ENCODE data around the gene MGST3. TPM values are rescaled to one million over a fixed set of nuclear protein-coding genes. Genes with fewer than 3 reads are reported as not detected.
A peak's percentile ranks its signal among the peaks of the same experiment; 100 is the strongest.
"Not testable (repeated sequence)": the region's sequence is repeated elsewhere in the genome, so short reads cannot be mapped to it uniquely, and the experiment has no call there.

MGST3 gene
- total RNA-seq, 2 donors from 2014 or later = 32.9 to 48.5 TPM

DNA sequence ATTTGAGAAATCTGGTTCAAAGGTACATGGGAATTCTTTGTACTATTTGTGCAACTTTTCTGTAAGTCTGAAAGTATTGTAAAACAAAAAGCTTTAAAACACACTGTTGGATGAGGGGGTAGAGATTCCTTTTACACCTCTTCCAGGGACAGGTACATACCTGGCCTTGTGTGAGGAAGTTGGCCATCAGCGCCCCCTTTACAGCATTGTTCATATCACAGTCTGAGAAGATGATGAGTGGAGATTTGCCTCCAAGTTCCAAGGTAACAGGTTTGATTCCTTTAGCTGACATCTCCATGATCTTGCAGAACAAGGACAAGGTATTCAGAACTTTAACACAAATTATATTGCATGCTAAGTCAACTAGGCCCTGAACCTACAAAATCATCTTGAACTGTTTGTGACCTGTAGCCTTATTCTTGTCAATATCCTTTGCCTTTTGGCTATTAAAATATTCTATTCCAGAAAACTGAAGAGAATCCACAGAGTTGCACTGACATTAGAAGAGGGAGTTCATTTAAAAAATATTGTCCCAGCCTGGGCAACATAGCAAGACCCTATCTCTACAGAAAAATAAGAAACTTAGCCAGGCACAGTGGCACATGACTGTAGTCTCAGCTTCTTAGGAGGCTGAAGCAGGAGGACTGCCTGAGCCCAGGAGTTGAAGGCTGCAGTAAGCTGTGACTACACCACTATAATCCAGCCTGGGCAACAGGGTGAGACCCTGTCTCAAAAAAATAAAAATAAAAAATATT is 48.4 kb downstream of the MGST3 start:
- Mint-ChIP-seq H3K4me3 (no peak overlapping the region), H3K27me3 (ENCODE audit: low read depth) (no peaks in the 10 kb centered on the region), H3K4me1 (ENCODE audit: low read depth) (peaks cover 11% of the 10 kb centered on the region), H3K27ac (peak overlapping the region; percentile 50), H3K9me3 (no peaks in the 10 kb centered on the region), H3K36me3 (ENCODE audit: insufficient read depth in 2 of 2) (peaks cover 13 to 28% of the 10 kb centered on the region in 2 donors)
- no peak for ATAC-seq (replicated peaks in 1 of 2)
- DNase-seq = no peak

DNA sequence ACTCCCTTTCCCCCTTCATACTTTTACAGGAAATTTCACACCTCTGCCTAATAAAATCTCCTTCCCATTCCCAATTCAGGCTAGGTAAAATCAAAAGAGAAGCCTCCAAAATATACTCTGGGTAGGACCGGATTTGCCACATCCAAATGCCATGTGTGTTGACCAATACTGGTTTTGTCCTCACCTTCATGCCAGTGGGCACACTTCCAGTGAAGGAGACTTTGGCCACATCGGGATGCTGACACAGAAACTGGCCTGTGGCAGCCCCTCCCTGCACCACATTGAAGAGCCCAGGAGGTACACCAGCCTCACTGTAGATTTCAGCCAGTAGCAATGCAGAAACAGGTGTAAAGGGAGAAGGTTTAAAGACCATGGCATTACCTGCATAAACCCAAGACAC is 49.3 kb downstream of the MGST3 start:
- ATAC-seq (replicated peaks in 1 of 2) = no peak
- Mint-ChIP-seq H3K4me1 (ENCODE audit: low read depth) (peaks cover 19% of the 10 kb centered on the region), H3K4me3 (no peak overlapping the region), H3K27me3 (ENCODE audit: low read depth) (no peaks in the 10 kb centered on the region), H3K9me3 (no peaks in the 10 kb centered on the region), H3K27ac (no peak overlapping the region), H3K36me3 (ENCODE audit: insufficient read depth in 2 of 2) (peaks cover 13 to 27% of the 10 kb centered on the region in 2 donors)
- no peak for DNase-seq

DNA sequence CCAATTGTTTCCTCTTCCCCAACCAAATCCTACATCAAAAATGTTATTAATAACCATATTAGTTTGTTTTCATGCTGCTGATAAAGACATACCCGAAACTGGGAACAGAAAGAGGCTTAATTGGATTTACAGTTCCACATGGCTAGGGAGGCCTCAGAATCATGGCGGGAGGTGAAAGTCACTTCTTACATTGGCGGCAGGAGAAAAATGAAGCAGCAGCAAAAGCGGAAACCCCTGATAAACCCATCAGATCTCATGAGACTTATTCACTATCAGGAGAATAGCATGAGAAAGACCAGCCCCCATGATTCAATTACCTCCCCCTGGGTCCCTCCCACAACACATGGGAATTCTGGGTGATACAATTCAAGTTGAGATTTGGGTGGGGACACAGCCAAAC is 49.7 kb downstream of the MGST3 start:
- H3K27ac Mint-ChIP-seq; ATAC-seq (replicated peaks in 1 of 2); DNase-seq; H3K9me3 Mint-ChIP-seq; H3K27me3 Mint-ChIP-seq (ENCODE audit: low read depth); H3K4me3 Mint-ChIP-seq: not testable (repeated sequence)
- H3K36me3 Mint-ChIP-seq (ENCODE audit: insufficient read depth in 2 of 2) = peaks cover 16 to 25% of the 10 kb centered on the region in 2 donors
- peaks cover 24% of the 10 kb centered on the region for H3K4me1 Mint-ChIP-seq (ENCODE audit: low read depth)

DNA sequence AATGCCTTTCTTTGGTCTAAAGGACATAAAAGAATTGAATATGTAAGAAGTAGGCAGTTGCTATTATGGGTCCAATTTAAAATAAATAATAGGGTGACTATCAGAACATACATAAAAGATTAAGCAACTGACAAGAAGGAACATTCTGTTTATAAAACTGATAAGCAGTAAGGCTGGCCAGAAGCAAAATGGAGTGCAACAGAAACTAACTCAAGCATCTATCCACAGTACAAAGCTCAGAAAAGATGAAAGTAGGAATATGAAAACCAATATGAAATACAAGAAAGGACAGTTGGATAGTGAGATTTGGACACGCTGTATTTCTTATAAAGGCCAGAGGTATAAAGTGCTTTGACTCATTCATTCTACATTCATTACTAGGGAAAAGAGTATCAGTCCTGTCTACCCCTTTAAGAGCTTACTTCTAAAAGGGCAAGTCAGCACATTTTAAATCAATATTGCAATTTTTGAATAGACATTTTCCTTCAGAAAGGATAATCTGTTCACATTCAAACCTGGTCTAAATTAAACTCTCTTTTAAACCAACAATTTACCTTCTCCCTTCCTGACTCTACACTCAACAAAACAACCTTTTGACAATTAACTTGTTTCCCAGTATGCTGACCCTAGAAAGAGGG is 52.9 kb downstream of the MGST3 start:
- Mint-ChIP-seq H3K27ac (peak overlapping the region; percentile 51), H3K9me3 (no peaks in the 10 kb centered on the region), H3K4me1 (ENCODE audit: low read depth) (peaks cover 33% of the 10 kb centered on the region), H3K27me3 (ENCODE audit: low read depth) (no peaks in the 10 kb centered on the region), H3K36me3 (ENCODE audit: insufficient read depth in 2 of 2) (peaks cover 24 to 38% of the 10 kb centered on the region in 2 donors), H3K4me3 (no peak overlapping the region)
- DNase-seq (no peak), ATAC-seq (replicated peaks in 1 of 2) (no peak)

DNA sequence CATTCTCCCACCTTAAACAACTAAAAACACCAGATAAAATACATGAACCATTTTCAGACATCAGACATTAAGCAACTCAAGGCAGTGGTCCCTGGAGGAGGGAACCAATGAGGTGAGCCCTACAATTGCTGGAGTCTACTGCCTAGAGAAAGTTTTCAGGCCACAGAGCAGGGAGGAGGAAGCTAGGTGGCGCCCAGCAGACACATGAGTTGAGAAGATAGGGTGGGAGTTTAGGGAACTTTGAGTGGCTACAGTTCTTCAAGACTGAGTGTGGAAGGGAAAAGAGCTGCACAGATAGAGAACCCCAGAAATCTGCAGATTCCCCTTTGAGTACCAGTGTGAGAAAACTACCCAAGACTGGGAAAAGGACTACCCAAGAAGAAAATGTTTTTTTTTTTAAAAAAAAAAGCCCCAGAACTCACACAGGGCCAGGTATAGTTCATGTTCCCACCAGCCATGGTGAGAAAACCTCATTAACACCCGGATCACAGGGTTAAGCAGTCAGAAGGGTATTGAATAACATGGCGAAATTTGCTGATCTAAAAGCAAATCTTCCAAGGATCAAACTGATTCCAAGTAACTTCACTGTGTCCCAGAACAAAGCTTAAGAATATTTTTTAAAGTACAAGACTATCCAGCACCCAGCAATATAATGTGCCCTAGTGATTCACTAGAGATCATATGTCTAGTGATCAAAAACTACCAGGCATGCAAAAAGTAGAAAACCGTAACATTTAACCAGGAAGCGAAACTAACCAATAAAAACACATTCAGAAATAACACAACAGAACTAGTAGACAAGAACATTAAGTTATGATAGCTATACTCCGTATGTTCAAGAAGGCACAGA is 55.3 kb downstream of the MGST3 start:
- Mint-ChIP-seq H3K4me1 (ENCODE audit: low read depth) (peaks cover 37% of the 10 kb centered on the region), H3K36me3 (ENCODE audit: insufficient read depth in 2 of 2) (peaks cover 17 to 28% of the 10 kb centered on the region in 2 donors), H3K4me3 (peak overlapping the region; percentile 10 to 75), H3K27me3 (ENCODE audit: low read depth) (no peaks in the 10 kb centered on the region), H3K27ac (peak overlapping the region; percentile 87), H3K9me3 (no peaks in the 10 kb centered on the region)
- ATAC-seq (replicated peaks in 1 of 2) = peak in 1 of 2 donors; percentile 75
- no peak for DNase-seq

DNA sequence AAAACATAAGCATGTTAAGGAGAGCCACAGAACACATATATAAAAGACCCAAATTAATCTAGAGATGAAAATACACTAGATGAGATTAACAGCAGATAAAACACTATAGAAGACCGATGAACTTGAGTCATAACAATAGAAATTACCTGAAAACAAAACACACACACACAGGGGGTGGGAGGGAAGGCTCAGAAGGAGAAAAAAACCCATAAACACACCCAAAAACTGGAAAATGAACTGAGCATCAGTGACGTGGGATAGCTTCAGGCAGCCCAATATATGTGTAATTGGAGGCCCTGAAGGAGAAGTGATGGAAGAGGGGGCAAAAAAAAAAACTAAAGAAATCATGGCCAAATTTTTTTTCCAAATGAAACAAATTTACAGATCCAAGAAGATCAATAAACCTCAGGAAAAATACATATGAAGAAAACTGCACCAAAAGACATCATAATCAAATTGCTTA is 56.0 kb downstream of the MGST3 start:
- DNase-seq = peak in 1 of 2 donors; percentile 15
- H3K9me3 Mint-ChIP-seq = no peaks in the 10 kb centered on the region

DNA sequence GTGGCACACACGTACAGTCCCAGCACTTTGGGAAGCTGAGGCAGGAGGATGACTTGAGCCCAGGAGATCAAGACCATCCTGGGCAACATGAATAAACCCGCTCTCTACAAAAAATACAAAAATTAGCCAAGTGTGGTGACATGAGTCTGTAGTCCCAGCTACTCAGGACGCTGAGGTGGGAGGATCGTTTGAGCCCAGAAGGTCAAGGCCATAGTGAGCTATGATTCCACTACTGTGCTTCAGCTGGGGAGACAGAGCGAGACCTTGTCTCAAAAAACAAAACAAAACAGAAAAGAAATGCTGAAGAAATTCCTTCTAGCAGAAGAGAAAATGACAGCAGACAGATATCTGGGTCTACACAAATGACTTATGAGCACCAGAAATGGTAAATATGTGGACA is 57.0 kb downstream of the MGST3 start:
- peaks cover 15 to 31% of the 10 kb centered on the region in 2 donors for H3K36me3 Mint-ChIP-seq (ENCODE audit: insufficient read depth in 2 of 2)
- DNase-seq = no peak
- no peak for ATAC-seq (replicated peaks in 1 of 2)
- H3K4me3 Mint-ChIP-seq = no peak overlapping the region
- H3K4me1 Mint-ChIP-seq (ENCODE audit: low read depth) = peaks cover 47% of the 10 kb centered on the region
- H3K27me3 Mint-ChIP-seq (ENCODE audit: low read depth) = no peaks in the 10 kb centered on the region
- H3K9me3 Mint-ChIP-seq = no peaks in the 10 kb centered on the region
- peak overlapping the region; percentile 46 for H3K27ac Mint-ChIP-seq

More for the DNA sequence above, 56.0 kb downstream of the MGST3 start:
- Mint-ChIP-seq H3K4me3 (peak overlapping the region; percentile 10 to 75), H3K27ac (peak overlapping the region; percentile 79), H3K36me3 (ENCODE audit: insufficient read depth in 2 of 2) (peaks cover 17 to 35% of the 10 kb centered on the region in 2 donors), H3K4me1 (ENCODE audit: low read depth) (peaks cover 44% of the 10 kb centered on the region), H3K27me3 (ENCODE audit: low read depth) (no peaks in the 10 kb centered on the region)
- peak in 1 of 2 donors; percentile 64 for ATAC-seq (replicated peaks in 1 of 2)

DNA sequence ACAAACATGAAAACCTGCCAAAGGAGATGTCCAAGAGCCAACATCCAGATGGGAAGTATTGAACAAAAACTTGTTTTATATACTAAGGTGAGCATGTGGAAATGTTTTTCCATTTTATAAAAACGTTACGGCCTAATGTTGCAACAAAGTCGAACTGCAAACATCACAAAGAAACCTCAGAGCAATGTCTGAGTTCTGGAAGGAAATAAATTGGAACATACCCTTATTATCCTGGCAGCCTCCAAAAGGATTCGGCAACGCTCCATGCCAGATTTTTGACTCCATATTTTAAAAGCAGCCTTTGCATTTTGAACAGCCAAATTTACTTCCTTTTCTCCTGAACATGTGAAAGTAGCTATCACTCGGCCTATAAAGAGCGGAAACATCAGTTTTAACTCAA is 64.0 kb downstream of the MGST3 start:
- Mint-ChIP-seq H3K4me3 (no peak overlapping the region), H3K36me3 (ENCODE audit: insufficient read depth in 2 of 2) (peaks cover 5 to 20% of the 10 kb centered on the region in 2 donors)

DNA sequence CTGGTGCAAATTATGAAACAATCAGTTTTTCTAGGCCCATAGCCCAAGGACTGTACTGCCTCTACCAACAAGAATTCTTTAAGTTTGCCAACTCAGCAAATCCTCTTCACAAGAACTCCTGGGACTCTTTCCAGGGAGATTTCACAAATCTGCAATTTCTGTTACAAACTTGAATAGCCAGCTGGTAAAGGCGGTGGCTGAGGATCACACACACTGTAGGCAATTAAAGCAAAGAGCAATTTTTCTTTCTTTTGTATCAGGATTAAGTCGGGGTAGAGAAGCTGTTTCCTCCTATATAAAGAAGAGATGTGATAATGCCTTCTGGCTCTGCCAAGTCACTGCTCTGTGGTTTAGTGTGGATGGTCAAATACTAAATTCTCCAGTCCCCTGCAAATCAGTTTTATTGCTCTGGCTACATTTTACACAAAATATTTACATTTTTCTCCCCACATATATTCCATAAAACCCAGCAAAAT is 65.6 kb downstream of the MGST3 start:
- DNase-seq = no peak
- H3K27ac Mint-ChIP-seq = peak overlapping the region; percentile 39
- no peak for ATAC-seq (replicated peaks in 1 of 2)
- H3K4me1 Mint-ChIP-seq (ENCODE audit: low read depth) = peaks cover 29% of the 10 kb centered on the region
- peaks cover 5 to 17% of the 10 kb centered on the region in 2 donors for H3K36me3 Mint-ChIP-seq (ENCODE audit: insufficient read depth in 2 of 2)
- no peaks in the 10 kb centered on the region for H3K27me3 Mint-ChIP-seq (ENCODE audit: low read depth)
- H3K4me3 Mint-ChIP-seq = peak overlapping the region; percentile 98 to 99
- H3K9me3 Mint-ChIP-seq = no peaks in the 10 kb centered on the region

More for the DNA sequence above, 64.0 kb downstream of the MGST3 start:
- DNase-seq (no peak), ATAC-seq (replicated peaks in 1 of 2) (no peak)
- Mint-ChIP-seq H3K27me3 (ENCODE audit: low read depth) (no peaks in the 10 kb centered on the region), H3K27ac (no peak overlapping the region), H3K9me3 (no peaks in the 10 kb centered on the region), H3K4me1 (ENCODE audit: low read depth) (peaks cover 37% of the 10 kb centered on the region)

DNA sequence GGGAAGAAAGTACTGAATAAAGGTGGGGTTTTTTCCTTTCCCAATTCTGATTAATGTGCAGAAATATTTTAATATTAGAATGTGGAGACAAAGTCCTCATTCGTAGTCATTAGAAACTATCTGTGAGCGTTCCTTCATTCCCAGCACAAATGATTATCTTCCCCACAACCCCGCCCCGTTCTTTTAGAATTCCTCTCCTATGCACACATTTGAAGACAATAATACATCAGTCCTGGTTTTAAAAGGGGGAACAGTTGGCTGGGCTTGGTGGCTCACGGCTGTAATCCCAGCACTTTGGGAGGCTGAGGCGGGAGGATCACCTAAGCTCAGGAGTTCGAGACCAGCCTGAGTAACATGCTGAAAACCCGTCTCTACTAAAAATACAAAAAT is 66.5 kb downstream of the MGST3 start:
- H3K27ac Mint-ChIP-seq = peak overlapping the region; percentile 79
- DNase-seq (no peak), ATAC-seq (replicated peaks in 1 of 2) (no peak)
- H3K36me3 Mint-ChIP-seq (ENCODE audit: insufficient read depth in 2 of 2) = peaks cover 5 to 9% of the 10 kb centered on the region in 2 donors
- no peaks in the 10 kb centered on the region for H3K9me3 Mint-ChIP-seq
- H3K4me1 Mint-ChIP-seq (ENCODE audit: low read depth) = peaks cover 26% of the 10 kb centered on the region
- no peaks in the 10 kb centered on the region for H3K27me3 Mint-ChIP-seq (ENCODE audit: low read depth)
- peak overlapping the region; percentile 98 to 99 for H3K4me3 Mint-ChIP-seq

DNA sequence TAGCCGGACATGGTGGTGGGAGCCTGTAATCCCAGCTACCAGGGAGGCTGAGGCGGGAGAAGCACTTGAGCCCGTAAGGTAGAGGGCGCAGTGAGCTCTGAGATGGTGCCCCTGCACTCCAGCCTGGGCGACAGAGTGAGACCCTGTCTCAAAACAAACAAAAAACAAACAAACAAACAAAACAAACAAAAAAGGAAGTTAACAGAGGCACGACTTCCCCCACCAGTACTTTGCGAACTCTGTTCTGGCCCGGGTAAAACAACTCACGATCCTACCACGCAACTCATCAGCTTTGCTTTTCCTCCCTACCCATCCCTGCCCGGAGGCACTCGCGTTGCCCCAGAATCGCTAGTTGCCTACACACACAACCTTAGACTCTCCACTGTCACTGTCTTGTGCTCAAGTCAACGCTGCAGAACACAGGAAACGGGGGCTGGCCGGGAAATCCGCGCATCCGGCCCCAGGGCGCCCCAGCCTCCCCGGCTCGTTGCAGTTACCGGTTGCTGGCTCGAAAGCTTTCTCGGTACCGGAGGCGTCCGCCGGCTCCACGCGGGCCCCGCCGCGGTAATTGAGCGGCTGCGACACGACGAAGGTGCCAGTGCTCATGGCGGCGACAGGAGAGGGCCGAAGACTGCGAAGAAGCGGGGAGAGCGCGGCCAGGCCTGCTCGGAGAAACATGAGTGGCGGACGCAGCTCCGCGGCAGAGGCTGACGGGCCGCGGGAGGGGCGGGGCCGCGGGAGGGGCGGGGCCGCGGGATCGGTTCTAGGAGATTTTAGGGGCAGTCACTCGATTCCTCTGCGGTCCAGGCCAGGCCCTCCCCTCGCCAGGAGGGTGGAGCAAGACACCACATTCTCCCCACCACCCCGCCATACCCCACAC is 67.1 kb downstream of the MGST3 start, which contains the start of gene ALDH9A1:
Gene ALDH9A1 (minus strand): TSS at position 682 of the 880 bp plus-strand sequence. CDS start 4 bp downstream, at position 678.
- H3K4me3 Mint-ChIP-seq = peak within 1 kb of the TSS; percentile 98 to 99
- DNase-seq (peak; percentile 89 to 90), ATAC-seq (replicated peaks in 1 of 2) (peak; percentile 93)
- peaks cover 3 to 8% of the 10 kb centered on the region in 2 donors for H3K36me3 Mint-ChIP-seq (ENCODE audit: insufficient read depth in 2 of 2)
- no peaks in the 10 kb centered on the region for H3K9me3 Mint-ChIP-seq
- no peaks in the 10 kb centered on the region for H3K27me3 Mint-ChIP-seq (ENCODE audit: low read depth)
- H3K27ac Mint-ChIP-seq = peak within 1 kb of the TSS; percentile 79
- peaks cover 26% of the 10 kb centered on the region for H3K4me1 Mint-ChIP-seq (ENCODE audit: low read depth)

DNA sequence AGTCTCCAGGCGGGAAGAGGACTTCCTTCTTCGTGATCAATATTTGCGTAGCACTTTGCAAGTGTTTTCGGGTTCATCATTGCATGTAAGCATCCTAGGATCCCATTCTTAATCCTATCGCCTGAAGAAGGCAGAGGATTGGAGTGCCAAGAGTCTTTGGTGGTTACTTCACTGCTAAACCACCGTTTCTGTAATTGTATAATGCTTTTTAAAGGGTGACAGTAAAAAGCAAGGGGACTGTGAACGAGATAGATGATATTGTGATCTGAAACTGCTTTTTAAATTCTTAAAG is 67.7 kb downstream of the MGST3 start:
- Mint-ChIP-seq H3K4me3 (peak overlapping the region; percentile 98 to 99), H3K27ac (peak overlapping the region; percentile 79), H3K9me3 (no peaks in the 10 kb centered on the region), H3K36me3 (ENCODE audit: insufficient read depth in 2 of 2) (peaks cover 2% of the 10 kb centered on the region in 2 donors), H3K27me3 (ENCODE audit: low read depth) (no peaks in the 10 kb centered on the region), H3K4me1 (ENCODE audit: low read depth) (peaks cover 26% of the 10 kb centered on the region)
- ATAC-seq (replicated peaks in 1 of 2) (no peak), DNase-seq (no peak)

Data from activated T-cell treated with anti-CD3 and anti-CD28 coated beads, Interleukin-2, amount 50 U/mL, for 72 hours (primary cell).